HG02623 (cell line): ENCODE measurements around the gene LCE3A.
"Not testable (repeated sequence)": the region's sequence is repeated elsewhere in the genome, so short reads cannot be mapped to it uniquely, and the experiment has no call there.

Source experiments
- ATAC-seq: cut with Tn5 transposase; IDR thresholded peaks from one replicate; pipeline ENCODE4 v1.9.1; 2021; ENCODE audit warnings: moderate library complexity; ENCODE audit not compliant: unreplicated experiment

Gene LCE3A

GRCh38 chr1:152622803-152623202 is at the start of gene LCE3A:
TSS of gene LCE3A (minus strand) at chr1:152623103. CDS start at chr1:152623103, 0 bp downstream.
- no peak for ATAC-seq

GRCh38 chr1:152667648-152668047 is 44.7 kb upstream of the LCE3A start:
- no peak for ATAC-seq

GRCh38 chr1:152666171-152666570 is 43.3 kb upstream of the LCE3A start:
- not testable (repeated sequence) for ATAC-seq

GRCh38 chr1:152663098-152663497 is 40.2 kb upstream of the LCE3A start, which contains the start of gene LCE2D:
TSS of gene LCE2D (plus strand) at chr1:152663380. CDS start at chr1:152664106, 726 bp downstream.
- ATAC-seq = no peak

- no peak for ATAC-seq
These were observed 35.7 kb upstream of the LCE3A start for GRCh38 chr1:152658649-152659048.

GRCh38 chr1:152657677-152658076 is 34.8 kb upstream of the LCE3A start:
- no peak for ATAC-seq

- ATAC-seq = no peak
These were observed 33.6 kb upstream of the LCE3A start for GRCh38 chr1:152656459-152656858.

- no peak for ATAC-seq
These were observed 31.2 kb upstream of the LCE3A start for GRCh38 chr1:152654110-152654509.

GRCh38 chr1:152646656-152647055 is 23.8 kb upstream of the LCE3A start:
- no peak for ATAC-seq

GRCh38 chr1:152645146-152645545 is 22.2 kb upstream of the LCE3A start:
- no peak for ATAC-seq

GRCh38 chr1:152643945-152644344 is 21.0 kb upstream of the LCE3A start:
- ATAC-seq = no peak

- no peak for ATAC-seq
These were observed 17.4 kb upstream of the LCE3A start for GRCh38 chr1:152640351-152640750.

GRCh38 chr1:152630596-152630995 is 7.7 kb upstream of the LCE3A start:
- no peak for ATAC-seq

- ATAC-seq = no peak
These were observed 3.8 kb upstream of the LCE3A start for GRCh38 chr1:152626744-152627143.

- no peak for ATAC-seq
These were observed 421 bp upstream of the LCE3A start for GRCh38 chr1:152623203-152623844.

GRCh38 chr1:152621993-152622392 is 910 bp downstream of the LCE3A start:
- ATAC-seq = no peak

GRCh38 chr1:152613511-152613910 is 9.4 kb downstream of the LCE3A start, which contains the start of gene LCE3B:
TSS of gene LCE3B (plus strand) at chr1:152613811. CDS start at chr1:152613811, 0 bp downstream.
- ATAC-seq = no peak

GRCh38 chr1:152599934-152600333 is 23.0 kb downstream of the LCE3A start, which contains the start of gene LCE3C:
TSS of gene LCE3C (plus strand) at chr1:152600234. CDS start at chr1:152600732, 498 bp downstream.
- no peak for ATAC-seq

GRCh38 chr1:152596986-152597385 is 25.9 kb downstream of the LCE3A start:
- no peak for ATAC-seq

GRCh38 chr1:152585586-152585985 is 37.3 kb downstream of the LCE3A start:
- no peak for ATAC-seq

- ATAC-seq = no peak
These were observed 40.3 kb downstream of the LCE3A start for GRCh38 chr1:152582647-152583046.

- ATAC-seq = no peak
These were observed 42.5 kb downstream of the LCE3A start, which contains the start of gene LCE3D for GRCh38 chr1:152580433-152580832. TSS of gene LCE3D (minus strand) at chr1:152580516. CDS start at chr1:152579936, 580 bp downstream.

GRCh38 chr1:152579526-152579925 is 43.4 kb downstream of the LCE3A start:
- ATAC-seq = not testable (repeated sequence)
